ENCODE measurements around the gene EP300.

DNA sequence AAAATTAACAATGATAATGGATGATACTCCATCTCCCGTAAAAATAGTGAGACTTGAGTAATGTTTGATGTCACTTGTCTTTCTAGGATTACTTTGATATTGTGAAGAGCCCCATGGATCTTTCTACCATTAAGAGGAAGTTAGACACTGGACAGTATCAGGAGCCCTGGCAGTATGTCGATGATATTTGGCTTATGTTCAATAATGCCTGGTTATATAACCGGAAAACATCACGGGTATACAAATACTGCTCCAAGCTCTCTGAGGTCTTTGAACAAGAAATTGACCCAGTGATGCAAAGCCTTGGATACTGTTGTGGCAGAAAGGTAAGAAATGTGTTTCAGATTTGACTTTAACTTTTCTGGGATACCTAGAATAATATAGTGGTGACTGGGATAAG is 64.7 kb downstream of the EP300 start:
- TF ChIP-seq POLR2A (IDR thresholded peaks at IDR 0.05): no peak
- TF ChIP-seq, protein P1, sequence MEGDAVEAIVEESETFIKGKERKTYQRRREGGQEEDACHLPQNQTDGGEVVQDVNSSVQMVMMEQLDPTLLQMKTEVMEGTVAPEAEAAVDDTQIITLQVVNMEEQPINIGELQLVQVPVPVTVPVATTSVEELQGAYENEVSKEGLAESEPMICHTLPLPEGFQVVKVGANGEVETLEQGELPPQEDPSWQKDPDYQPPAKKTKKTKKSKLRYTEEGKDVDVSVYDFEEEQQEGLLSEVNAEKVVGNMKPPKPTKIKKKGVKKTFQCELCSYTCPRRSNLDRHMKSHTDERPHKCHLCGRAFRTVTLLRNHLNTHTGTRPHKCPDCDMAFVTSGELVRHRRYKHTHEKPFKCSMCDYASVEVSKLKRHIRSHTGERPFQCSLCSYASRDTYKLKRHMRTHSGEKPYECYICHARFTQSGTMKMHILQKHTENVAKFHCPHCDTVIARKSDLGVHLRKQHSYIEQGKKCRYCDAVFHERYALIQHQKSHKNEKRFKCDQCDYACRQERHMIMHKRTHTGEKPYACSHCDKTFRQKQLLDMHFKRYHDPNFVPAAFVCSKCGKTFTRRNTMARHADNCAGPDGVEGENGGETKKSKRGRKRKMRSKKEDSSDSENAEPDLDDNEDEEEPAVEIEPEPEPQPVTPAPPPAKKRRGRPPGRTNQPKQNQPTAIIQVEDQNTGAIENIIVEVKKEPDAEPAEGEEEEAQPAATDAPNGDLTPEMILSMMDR (IDR thresholded peaks at IDR 0.05): no peak
